K562 (cell line): Measurements from ENCODE around the gene PAIP1. TPM values are rescaled to one million over a fixed set of nuclear protein-coding genes. Genes with fewer than 3 reads are reported as not detected.

Experiments used
- BCOR ChIP-seq: fragments of 450-650 bp; IDR thresholded peaks from 2 replicates; pipeline ENCODE4 v1.6.1; 2016
- CEBPG ChIP-seq, 3 experiments: fragments of 200-800 bp in 1 of 3; sonication (Bioruptor generic) in 1 of 3; sonication (generic) in 1 of 3; formaldehyde crosslinking in 1 of 3; IDR thresholded peaks in 2 of 3; conservative IDR thresholded peaks in 1 of 3; 2 replicates each; pipeline versions ENCODE4 v1.6.1 to v1.8.0; 2016 to 2022; ENCODE audit warnings: missing compliant biosample characterization in 2 of 3, missing genetic modification characterization in 2 of 3, mild to moderate bottlenecking in 1 of 3, missing genetic modification reagents in 1 of 3
- GABPA ChIP-seq: fragments of 200-800 bp; sonication (Bioruptor generic); conservative IDR thresholded peaks from 2 replicates; pipeline ENCODE4 v1.6.1; 2016; ENCODE audit warnings: low read depth, missing genetic modification characterization, missing compliant biosample characterization
- IFI16 ChIP-seq: fragments of 250-450 bp; sonication (Bioruptor Pico); IDR thresholded peaks from 2 replicates; pipeline ENCODE4 v2.1.2; 2022; ENCODE audit warnings: mild to moderate bottlenecking, inconsistent platforms
- NFRKB ChIP-seq: fragments of 450-650 bp; IDR thresholded peaks from 2 replicates; pipeline ENCODE4 v1.6.1; 2016; ENCODE audit warnings: low read depth
- RBM25 ChIP-seq: fragments of 200-400 bp; formaldehyde crosslinking; IDR thresholded peaks from 2 replicates; pipeline ENCODE4 v1.6.1; 2018; ENCODE audit warnings: low read length, low read depth, moderate library complexity; ENCODE audit not compliant: severe bottlenecking
- SMARCA4 ChIP-seq: fragments of 450-650 bp; IDR thresholded peaks from 2 replicates; pipeline ENCODE4 v1.6.1; 2016
- SMARCA5 ChIP-seq: fragments of 450-650 bp; IDR thresholded peaks from 2 replicates; pipeline ENCODE4 v1.6.1; 2016
- TCFL5 ChIP-seq: fragments of 250-450 bp; sonication (Bioruptor Pico); conservative IDR thresholded peaks from 2 replicates; pipeline ENCODE4 v1.6.1; 2021; ENCODE audit warnings: mild to moderate bottlenecking, moderate library complexity, matching md5 sums
- ZEB2 ChIP-seq: fragments of 450-650 bp; IDR thresholded peaks from 2 replicates; pipeline ENCODE4 v1.6.1; 2016
- ZNF184 ChIP-seq: sonication (generic); formaldehyde crosslinking; IDR thresholded peaks from 2 replicates; pipeline ENCODE4 v1.5.0; 2020; ENCODE audit warnings: missing genetic modification reagents
- ZNF212 ChIP-seq: fragments of 450-650 bp; formaldehyde crosslinking; IDR thresholded peaks from 2 replicates; pipeline ENCODE4 v1.4.0; 2020; ENCODE audit warnings: mild to moderate bottlenecking
- ZNF239 ChIP-seq: fragments of 250-450 bp; sonication (Bioruptor Pico); IDR thresholded peaks from 2 replicates; pipeline ENCODE4 v1.4.0; 2020; ENCODE audit warnings: mild to moderate bottlenecking
- ZNF445 ChIP-seq: fragments of 250-450 bp; sonication (Bioruptor Pico); IDR thresholded peaks from 2 replicates; pipeline ENCODE4 v1.4.0; 2020; ENCODE audit warnings: low read depth, mild to moderate bottlenecking, moderate library complexity
- polyA plus RNA-seq, 8 experiments: library from polyadenylated mRNA; depleted of rRNA in 4 of 8; stranded (reverse) in 5 of 8; unstranded in 3 of 8; fragments of >200 nt; fragmentation: Nextera tagmentation in 2 of 8; fragmentation: Illumina TruSeq in 1 of 8; extraction: Ambion mirVana in 2 of 8; extraction: Trizol in 1 of 8; gene quantifications; 2 replicates each; pipeline versions ENCODE4 v1.2.1 to v1.2.3, GENCODE V29; 2011 to 2014; ENCODE audit warnings: inconsistent platforms in 1 of 8, missing spikeins in 1 of 8
- total RNA-seq, 7 experiments: library from RNA; depleted of rRNA in 6 of 7; stranded (reverse); fragments of >200 nt in 6 of 7; fragmentation: Illumina TruSeq in 2 of 7; extraction: Trizol in 2 of 7; gene quantifications; 2 replicates each; pipeline versions ENCODE4 v1.2.1 to v1.2.3, GENCODE V29; 2011 to 2021; ENCODE audit warnings: low replicate concordance in 1 of 7
- TF ChIP-seq, protein P1 (sequence below): sonication (generic); formaldehyde crosslinking; IDR thresholded peaks from 2 replicates; pipeline ENCODE4 v1.8.1; 2023; ENCODE audit warnings: mild to moderate bottlenecking, missing genetic modification reagents
- TF ChIP-seq, protein P2 (sequence below): sonication (generic); formaldehyde crosslinking; IDR thresholded peaks from 2 replicates; pipeline ENCODE4 v1.8.1; 2022; ENCODE audit warnings: missing genetic modification reagents
- TF ChIP-seq, protein P3 (sequence below): fragments of 450-650 bp; formaldehyde crosslinking; conservative IDR thresholded peaks from 2 replicates; pipeline ENCODE4 v1.4.0; 2022; ENCODE audit warnings: mild to moderate bottlenecking, missing genetic modification characterization
- TF ChIP-seq, protein P4 (sequence below): fragments of 450-650 bp; IDR thresholded peaks from 2 replicates; pipeline ENCODE4 v1.7.1; 2018; ENCODE audit warnings: mild to moderate bottlenecking, low read depth; ENCODE audit not compliant: partially characterized antibody
- TF ChIP-seq, protein P5 (sequence below): sonication (generic); formaldehyde crosslinking; IDR thresholded peaks from 2 replicates; pipeline ENCODE4 v1.5.0; 2020; ENCODE audit warnings: missing genetic modification reagents

The PAIP1 gene
- total and polyA plus RNA-seq, 9 of the 15 experiments (the other 6 are each of a cell fraction or from before 2014, with no cell fraction given): 51.7 to 181 (median 102) TPM

- TF ChIP-seq, protein P1, sequence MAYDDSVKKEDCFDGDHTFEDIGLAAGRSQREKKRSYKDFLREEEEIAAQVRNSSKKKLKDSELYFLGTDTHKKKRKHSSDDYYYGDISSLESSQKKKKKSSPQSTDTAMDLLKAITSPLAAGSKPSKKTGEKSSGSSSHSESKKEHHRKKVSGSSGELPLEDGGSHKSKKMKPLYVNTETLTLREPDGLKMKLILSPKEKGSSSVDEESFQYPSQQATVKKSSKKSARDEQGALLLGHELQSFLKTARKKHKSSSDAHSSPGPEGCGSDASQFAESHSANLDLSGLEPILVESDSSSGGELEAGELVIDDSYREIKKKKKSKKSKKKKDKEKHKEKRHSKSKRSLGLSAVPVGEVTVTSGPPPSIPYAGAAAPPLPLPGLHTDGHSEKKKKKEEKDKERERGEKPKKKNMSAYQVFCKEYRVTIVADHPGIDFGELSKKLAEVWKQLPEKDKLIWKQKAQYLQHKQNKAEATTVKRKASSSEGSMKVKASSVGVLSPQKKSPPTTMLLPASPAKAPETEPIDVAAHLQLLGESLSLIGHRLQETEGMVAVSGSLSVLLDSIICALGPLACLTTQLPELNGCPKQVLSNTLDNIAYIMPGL (CRISPR knock-in tag): no peak
- TF ChIP-seq NFRKB: 0 out of 2 replicates have a peak, but pooled peaks have one; percentile 68
- no peak for TF ChIP-seq RBM25
- TF ChIP-seq GABPA (tag): no peak
- peak; percentile 95 for TF ChIP-seq CEBPG (CRISPR knock-in tag; IDR thresholded peaks at IDR 0.05)
- TF ChIP-seq CEBPG (tag; conservative IDR thresholded peaks at IDR 0.05 in 1 of 2, IDR thresholded peaks at IDR 0.05 in 1 of 2): peak; percentile 98 to 99
- peak; percentile 25; the same call in 1 of the 2 replicates for TF ChIP-seq ZEB2
- no peak; the same call in 1 of the 2 replicates for TF ChIP-seq ZNF239 (CRISPR knock-in tag)
- TF ChIP-seq ZNF184 (CRISPR knock-in tag): no peak
- no peak for TF ChIP-seq SMARCA5
- no peak; the same call in 1 of the 2 replicates for TF ChIP-seq ZNF445 (CRISPR knock-in tag)
- TF ChIP-seq, protein P2, sequence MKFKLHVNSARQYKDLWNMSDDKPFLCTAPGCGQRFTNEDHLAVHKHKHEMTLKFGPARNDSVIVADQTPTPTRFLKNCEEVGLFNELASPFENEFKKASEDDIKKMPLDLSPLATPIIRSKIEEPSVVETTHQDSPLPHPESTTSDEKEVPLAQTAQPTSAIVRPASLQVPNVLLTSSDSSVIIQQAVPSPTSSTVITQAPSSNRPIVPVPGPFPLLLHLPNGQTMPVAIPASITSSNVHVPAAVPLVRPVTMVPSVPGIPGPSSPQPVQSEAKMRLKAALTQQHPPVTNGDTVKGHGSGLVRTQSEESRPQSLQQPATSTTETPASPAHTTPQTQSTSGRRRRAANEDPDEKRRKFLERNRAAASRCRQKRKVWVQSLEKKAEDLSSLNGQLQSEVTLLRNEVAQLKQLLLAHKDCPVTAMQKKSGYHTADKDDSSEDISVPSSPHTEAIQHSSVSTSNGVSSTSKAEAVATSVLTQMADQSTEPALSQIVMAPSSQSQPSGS (CRISPR knock-in tag): no peak
- TF ChIP-seq, protein P3, sequence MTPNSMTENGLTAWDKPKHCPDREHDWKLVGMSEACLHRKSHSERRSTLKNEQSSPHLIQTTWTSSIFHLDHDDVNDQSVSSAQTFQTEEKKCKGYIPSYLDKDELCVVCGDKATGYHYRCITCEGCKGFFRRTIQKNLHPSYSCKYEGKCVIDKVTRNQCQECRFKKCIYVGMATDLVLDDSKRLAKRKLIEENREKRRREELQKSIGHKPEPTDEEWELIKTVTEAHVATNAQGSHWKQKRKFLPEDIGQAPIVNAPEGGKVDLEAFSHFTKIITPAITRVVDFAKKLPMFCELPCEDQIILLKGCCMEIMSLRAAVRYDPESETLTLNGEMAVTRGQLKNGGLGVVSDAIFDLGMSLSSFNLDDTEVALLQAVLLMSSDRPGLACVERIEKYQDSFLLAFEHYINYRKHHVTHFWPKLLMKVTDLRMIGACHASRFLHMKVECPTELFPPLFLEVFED (CRISPR knock-in tag): no peak
- peak; percentile 28; the same call in 1 of the 2 replicates for TF ChIP-seq ZNF212 (CRISPR knock-in tag)
- TF ChIP-seq TCFL5 (CRISPR knock-in tag): 0 out of 2 replicates have a peak, but pooled peaks have one; percentile 11
- TF ChIP-seq, protein P4, sequence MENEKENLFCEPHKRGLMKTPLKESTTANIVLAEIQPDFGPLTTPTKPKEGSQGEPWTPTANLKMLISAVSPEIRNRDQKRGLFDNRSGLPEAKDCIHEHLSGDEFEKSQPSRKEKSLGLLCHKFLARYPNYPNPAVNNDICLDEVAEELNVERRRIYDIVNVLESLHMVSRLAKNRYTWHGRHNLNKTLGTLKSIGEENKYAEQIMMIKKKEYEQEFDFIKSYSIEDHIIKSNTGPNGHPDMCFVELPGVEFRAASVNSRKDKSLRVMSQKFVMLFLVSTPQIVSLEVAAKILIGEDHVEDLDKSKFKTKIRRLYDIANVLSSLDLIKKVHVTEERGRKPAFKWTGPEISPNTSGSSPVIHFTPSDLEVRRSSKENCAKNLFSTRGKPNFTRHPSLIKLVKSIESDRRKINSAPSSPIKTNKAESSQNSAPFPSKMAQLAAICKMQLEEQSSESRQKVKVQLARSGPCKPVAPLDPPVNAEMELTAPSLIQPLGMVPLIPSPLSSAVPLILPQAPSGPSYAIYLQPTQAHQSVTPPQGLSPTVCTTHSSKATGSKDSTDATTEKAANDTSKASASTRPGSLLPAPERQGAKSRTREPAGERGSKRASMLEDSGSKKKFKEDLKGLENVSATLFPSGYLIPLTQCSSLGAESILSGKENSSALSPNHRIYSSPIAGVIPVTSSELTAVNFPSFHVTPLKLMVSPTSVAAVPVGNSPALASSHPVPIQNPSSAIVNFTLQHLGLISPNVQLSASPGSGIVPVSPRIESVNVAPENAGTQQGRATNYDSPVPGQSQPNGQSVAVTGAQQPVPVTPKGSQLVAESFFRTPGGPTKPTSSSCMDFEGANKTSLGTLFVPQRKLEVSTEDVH: no peak
- TF ChIP-seq, protein P5, sequence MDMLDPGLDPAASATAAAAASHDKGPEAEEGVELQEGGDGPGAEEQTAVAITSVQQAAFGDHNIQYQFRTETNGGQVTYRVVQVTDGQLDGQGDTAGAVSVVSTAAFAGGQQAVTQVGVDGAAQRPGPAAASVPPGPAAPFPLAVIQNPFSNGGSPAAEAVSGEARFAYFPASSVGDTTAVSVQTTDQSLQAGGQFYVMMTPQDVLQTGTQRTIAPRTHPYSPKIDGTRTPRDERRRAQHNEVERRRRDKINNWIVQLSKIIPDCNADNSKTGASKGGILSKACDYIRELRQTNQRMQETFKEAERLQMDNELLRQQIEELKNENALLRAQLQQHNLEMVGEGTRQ: no peak
- no peak for TF ChIP-seq IFI16
- TF ChIP-seq SMARCA4: no peak; the same call in 1 of the 2 replicates
- no peak for TF ChIP-seq BCOR
Measured at GRCh38 chr5:43483298-43484105, 73.4 kb downstream of the PAIP1 start, which contains the start of gene TMEM267 (continued).
